ENCODE results near the gene PKD2.

The PKD2 gene

GRCh38 chr4:88062311-88062710, 54.9 kb downstream of the PKD2 start:
- no peak for TF ChIP-seq CTCF (conservative IDR thresholded peaks at IDR 0.05; ENCODE audit: low read depth)
- ChIA-PET POLR2A (ENCODE audit: low non-redundant PET) (no interaction called here), CTCF (interaction anchor here (0.6 kb wide), 1 partner anchor 15 kb away, joined by 3 read pairs; no protein-coding TSS in a partner anchor)
- DNase-seq (ENCODE audit: low spot score): no peak
- H3K27ac ChIP-seq: no peak overlapping the region

DNA sequence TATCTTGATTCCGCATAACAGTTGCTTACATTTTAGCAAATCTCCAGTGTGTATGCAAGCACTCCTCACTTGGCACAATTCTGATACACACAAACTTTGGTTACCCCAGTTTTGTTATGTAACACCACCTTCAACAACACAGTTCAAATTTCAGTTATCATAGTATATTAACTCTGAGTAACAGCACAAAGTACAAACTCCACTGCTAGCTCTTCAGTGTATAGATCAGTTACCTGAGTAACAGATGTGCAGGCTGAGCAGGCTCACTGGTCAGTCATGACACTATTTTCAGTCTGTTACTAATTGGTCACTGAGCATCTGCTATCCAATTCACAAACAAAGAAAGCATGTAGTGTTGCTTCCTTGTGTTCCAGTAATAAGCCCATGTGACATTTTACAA, 55.4 kb downstream of the PKD2 start:
- H3K27ac ChIP-seq: no peak overlapping the region
- POLR2A ChIA-PET (ENCODE audit: low non-redundant PET): no interaction called here
- no peak for TF ChIP-seq CTCF (conservative IDR thresholded peaks at IDR 0.05; ENCODE audit: low read depth)
- CTCF ChIA-PET: interaction anchor here (0.6 kb wide), 1 partner anchor 16 kb away, joined by 3 read pairs; no protein-coding TSS in a partner anchor
- no peak for DNase-seq (ENCODE audit: low spot score)

DNA sequence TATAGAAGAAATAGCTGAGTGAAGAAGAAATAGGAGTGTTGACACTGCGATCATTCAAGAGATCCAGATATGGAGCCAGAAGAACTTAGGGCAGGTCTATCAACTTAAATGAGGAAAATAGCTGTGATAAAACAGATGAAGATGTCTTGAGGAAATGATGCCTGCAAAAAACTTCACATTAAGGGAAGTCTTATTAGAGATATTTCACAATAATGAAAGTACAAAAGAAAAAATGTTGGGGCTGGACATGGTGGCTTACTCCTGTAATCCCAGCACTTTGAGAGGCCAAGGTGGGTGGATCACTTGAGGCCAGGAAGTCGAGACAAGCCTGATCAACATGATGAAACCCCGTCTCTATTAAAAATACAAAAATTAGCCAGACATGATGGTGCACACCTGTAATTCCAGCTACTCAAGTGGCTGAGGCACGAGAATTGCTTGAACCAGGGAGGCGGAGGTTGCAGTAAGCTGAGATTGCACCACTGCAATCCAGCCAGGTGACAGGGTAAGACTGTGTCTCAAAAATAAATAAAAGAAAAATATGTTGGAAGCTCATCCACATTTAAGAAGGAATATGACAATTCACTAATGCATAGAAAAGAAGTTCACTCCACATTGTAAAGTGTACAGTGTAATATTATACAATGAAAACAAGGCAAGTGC, 56.3 kb downstream of the PKD2 start:
- no peak for DNase-seq (ENCODE audit: low spot score)
- ChIA-PET CTCF (interaction anchor here (0.7 kb wide), 1 partner anchor 215 kb away, joined by 3 read pairs; no protein-coding TSS in a partner anchor), POLR2A (ENCODE audit: low non-redundant PET) (no interaction called here)
- no peak for TF ChIP-seq CTCF (conservative IDR thresholded peaks at IDR 0.05; ENCODE audit: low read depth)
- H3K27ac ChIP-seq: no peak overlapping the region

DNA sequence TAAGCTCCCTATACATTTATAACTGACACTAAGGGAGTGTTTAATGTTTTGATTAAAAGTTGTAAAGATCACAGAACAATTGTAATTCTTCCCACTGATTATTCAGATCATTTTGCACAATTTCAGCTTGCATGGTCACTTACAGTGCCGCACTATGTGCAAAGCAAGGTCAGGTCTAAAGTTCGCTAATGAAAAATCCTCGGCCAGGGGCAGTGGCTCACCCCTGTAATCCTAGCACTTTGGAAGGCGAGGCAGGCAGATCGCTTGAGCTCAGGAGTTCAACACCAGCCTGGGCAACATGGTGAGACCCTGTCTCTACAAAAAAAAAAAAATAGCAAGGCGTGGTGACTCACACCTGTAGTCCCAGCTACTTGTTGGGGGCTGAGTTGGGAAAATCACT, 57.0 kb downstream of the PKD2 start:
- no peak for TF ChIP-seq CTCF (conservative IDR thresholded peaks at IDR 0.05; ENCODE audit: low read depth)
- H3K27ac ChIP-seq: no peak overlapping the region
- ChIA-PET CTCF (no interaction called here), POLR2A (ENCODE audit: low non-redundant PET) (no interaction called here)
- DNase-seq (ENCODE audit: low spot score): no peak

- H3K27ac ChIP-seq: no peak overlapping the region
- TF ChIP-seq CTCF (conservative IDR thresholded peaks at IDR 0.05; ENCODE audit: low read depth): no peak
- CTCF ChIA-PET: no interaction called here
- POLR2A ChIA-PET (ENCODE audit: low non-redundant PET): no interaction called here
- DNase-seq (ENCODE audit: low spot score): no peak
Observed at GRCh38 chr4:88070031-88070430, 62.6 kb downstream of the PKD2 start.

DNA sequence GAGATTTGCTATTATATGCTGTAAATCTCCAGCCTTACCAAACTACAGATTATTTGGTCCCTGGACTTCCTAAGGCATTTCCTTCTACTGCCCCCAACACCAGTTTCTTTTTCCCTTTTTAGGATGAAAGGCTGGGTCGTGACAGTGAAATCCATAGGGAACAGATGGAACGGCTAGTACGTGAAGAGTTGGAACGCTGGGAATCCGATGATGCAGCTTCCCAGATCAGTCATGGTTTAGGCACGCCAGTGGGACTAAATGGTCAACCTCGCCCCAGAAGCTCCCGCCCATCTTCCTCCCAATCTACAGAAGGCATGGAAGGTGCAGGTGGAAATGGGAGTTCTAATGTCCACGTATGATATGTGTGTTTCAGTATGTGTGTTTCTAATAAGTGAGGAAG, 67.9 kb downstream of the PKD2 start:
- H3K27ac ChIP-seq: no peak overlapping the region
- no peak for TF ChIP-seq CTCF (conservative IDR thresholded peaks at IDR 0.05; ENCODE audit: low read depth)
- ChIA-PET POLR2A (ENCODE audit: low non-redundant PET) (no interaction called here), CTCF (interaction anchor here (0.6 kb wide), 1 partner anchor 82 kb away, joined by 3 read pairs; no protein-coding TSS in a partner anchor)
- DNase-seq (ENCODE audit: low spot score): no peak

All from RWPE1 (cell line).